ENCODE measurements around the gene SS18L1.

- TF ChIP-seq CTCF (conservative IDR thresholded peaks at IDR 0.05; ENCODE audit: low read depth, low read length), result no peak
- no peak for TF ChIP-seq EZH2 (IDR thresholded peaks at IDR 0.05; ENCODE audit: borderline replicate concordance, low read depth, low read length, poor library complexity, severe bottlenecking)
Observed at GRCh38 chr20:62222972-62223371, 79.4 kb downstream of the SS18L1 start.

All from A673 (cell line).